COLO668 (cell line): ENCODE results near the gene ZNF697.
"Not testable (repeated sequence)": the region's sequence is repeated elsewhere in the genome, so short reads cannot be mapped to it uniquely, and the experiment has no call there.

Experiments used
- DNase-seq: peaks from one replicate; lab custom pipeline; 2025; ENCODE audit not compliant: unreplicated experiment; lab: John Stamatoyannopoulos, UW

ZNF697 gene

GRCh38 chr1:119603241-119603640 is 44.8 kb downstream of the ZNF697 start:
- DNase-seq, result not testable (repeated sequence)

GRCh38 chr1:119602789-119603188 is 45.3 kb downstream of the ZNF697 start:
- DNase-seq, result not testable (repeated sequence)

GRCh38 chr1:119602169-119602568 is 45.9 kb downstream of the ZNF697 start:
- no peak for DNase-seq

GRCh38 chr1:119600976-119601375 is 47.1 kb downstream of the ZNF697 start:
- DNase-seq, result no peak

GRCh38 chr1:119600561-119600960 is 47.5 kb downstream of the ZNF697 start:
- no peak for DNase-seq

GRCh38 chr1:119595606-119596005 is 52.5 kb downstream of the ZNF697 start:
- DNase-seq, result no peak

- no peak for DNase-seq
Measured at GRCh38 chr1:119595168-119595567, 52.9 kb downstream of the ZNF697 start.

- DNase-seq, result no peak
Measured at GRCh38 chr1:119594376-119594775, 53.7 kb downstream of the ZNF697 start.

GRCh38 chr1:119593805-119594204 is 54.3 kb downstream of the ZNF697 start:
- DNase-seq, result no peak

- DNase-seq, result no peak
Measured at GRCh38 chr1:119590393-119590792, 57.7 kb downstream of the ZNF697 start.

GRCh38 chr1:119588621-119589020 is 59.4 kb downstream of the ZNF697 start:
- no peak for DNase-seq

GRCh38 chr1:119587341-119587740 is 60.7 kb downstream of the ZNF697 start:
- peak; percentile 78 for DNase-seq

GRCh38 chr1:119585801-119586200 is 62.3 kb downstream of the ZNF697 start:
- not testable (repeated sequence) for DNase-seq

- DNase-seq, result peak; percentile 76
Measured at GRCh38 chr1:119582801-119583200, 65.3 kb downstream of the ZNF697 start.

- DNase-seq, result not testable (repeated sequence)
Measured at GRCh38 chr1:119581076-119581475, 67.0 kb downstream of the ZNF697 start.

GRCh38 chr1:119573886-119574285 is 74.2 kb downstream of the ZNF697 start:
- DNase-seq, result no peak

GRCh38 chr1:119569930-119570622 is 78.0 kb downstream of the ZNF697 start:
- DNase-seq, result not testable (repeated sequence)
